ENCODE measurements around the gene OR8D1.

Gene OR8D1

GRCh38 chr11:124313849-124314248, at the start of gene OR8D1:
Gene OR8D1, minus strand, starts transcription at chr11:124313949. Its CDS starts 3,183 bp downstream, at chr11:124310766.
- DNase-seq, result no peak

DNA sequence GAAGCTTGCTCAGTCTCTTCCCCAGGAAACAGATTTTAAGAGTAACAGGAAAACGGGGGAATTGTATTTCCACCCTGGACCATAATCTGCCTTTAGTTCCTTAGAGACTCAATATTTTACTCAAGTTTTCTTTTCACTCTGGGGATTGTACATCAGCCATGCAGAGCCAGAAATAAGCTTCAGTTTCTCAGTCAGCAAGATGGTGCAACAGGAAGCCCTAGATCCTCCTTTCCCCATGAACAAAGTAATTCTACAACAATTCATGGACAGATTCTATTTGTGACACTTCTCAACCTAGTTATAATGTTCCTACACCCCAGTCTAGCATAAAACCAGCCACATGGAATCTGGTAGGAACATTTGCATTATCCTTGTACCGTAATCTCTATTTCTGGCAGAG, 45.8 kb upstream of the OR8D1 start:
- DNase-seq, result no peak

DNA sequence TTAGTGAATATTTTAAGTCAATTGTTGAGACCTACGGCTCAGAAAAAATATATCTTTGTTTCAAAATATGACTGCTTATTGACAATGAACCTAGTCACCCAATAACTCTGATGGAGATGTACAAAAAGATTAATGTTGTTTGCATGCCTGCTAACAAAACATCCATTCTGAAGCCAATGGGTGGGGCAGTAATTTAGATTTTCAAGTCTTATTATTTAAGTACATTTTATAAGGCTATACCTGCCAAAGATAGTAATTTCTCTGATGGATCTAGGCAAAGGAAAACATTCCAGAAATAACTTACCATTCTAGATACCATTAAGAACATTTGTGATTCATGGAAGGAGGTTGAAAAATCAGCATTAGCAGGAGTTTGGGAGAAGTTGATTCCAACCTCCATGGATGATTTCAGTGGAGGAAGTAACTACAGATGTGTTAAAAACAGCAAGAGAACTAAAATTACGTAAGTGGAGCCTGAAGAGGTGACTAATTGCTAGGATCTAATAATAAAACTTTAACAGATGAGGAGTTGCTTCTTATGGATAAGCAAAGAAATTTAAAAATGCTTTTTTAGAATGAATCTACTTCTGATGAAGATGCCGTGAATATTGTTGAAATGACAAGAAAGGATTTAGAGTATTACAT, 32.7 kb upstream of the OR8D1 start:
- DNase-seq, result no peak

DNA sequence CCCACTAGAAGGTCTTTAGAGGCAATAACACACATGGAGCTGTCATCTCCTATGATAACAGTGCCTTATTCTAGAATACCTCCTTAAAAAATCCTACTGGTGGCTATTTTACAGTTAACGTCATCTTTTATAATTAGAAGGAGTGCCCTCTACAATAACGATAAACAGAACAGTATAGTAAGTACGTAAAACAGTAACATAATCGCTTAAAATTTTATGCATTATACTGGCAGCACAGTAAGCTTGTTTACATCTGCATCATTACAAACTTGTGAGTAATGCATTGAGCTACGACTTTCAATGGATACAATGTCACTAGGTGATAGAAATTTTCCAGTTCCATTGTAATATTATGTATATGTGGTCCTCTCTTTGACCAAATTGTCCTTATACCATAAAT, 30.6 kb upstream of the OR8D1 start:
- DNase-seq, result no peak

- no peak for DNase-seq
These were observed 26.3 kb upstream of the OR8D1 start for GRCh38 chr11:124340142-124340447.

DNA sequence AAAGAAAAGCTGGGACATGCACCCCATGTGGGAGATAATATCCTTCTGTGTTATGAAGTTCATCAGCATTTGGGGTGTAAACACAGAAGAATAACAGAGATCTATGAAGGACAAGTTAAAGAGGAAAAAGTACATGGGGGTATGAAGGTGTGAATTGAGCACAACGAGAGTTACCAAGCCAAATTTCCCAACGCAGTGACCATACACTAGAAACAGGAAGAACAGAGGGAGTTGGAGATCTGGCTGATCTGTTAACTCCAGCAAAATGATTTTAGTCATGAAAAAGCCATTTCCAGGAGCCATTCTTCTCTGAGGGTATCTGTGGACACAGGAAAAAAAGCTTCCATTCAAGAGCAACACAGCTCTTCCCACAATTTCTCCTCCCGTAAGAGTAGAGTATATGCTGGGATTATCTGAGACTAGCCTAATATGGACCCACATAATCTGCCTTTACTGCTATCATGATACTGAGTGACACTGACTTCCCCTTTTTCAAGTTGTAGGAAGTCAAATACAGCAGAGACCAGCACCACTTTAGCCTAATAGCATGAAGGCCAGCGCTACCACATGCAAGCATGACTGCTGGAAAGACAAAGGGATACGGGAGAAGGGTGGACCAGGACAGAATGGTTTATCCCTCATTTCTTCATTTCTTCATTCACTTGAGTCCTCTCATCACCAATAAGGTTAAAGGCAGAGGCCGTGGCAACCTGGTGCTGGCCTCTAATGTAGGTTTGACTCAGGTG, 25.8 kb upstream of the OR8D1 start:
- DNase-seq, result peak; percentile 55

GRCh38 chr11:124331873-124332272, 18.1 kb upstream of the OR8D1 start:
- DNase-seq, result no peak

- peak; percentile 53 for DNase-seq
These were observed 16.2 kb upstream of the OR8D1 start for GRCh38 chr11:124329787-124330478.

DNA sequence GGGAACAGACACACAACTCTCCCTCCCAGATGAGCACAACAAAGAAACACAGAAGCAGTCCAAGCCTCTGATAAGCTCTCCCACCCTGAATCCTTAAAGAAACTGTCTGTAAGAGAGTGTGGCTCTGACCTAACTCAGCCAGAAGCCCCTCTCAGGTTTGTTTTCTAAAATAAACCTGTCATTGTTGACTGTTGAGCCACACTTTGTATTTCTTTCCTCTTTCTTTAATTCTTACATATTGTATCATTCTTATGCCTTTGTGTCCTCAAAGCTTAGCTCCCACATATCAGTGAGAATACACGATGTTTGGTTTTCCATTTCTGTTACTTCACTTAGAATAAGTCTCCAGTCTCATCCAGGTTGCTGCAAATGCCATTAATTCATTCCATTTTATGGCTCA, 14.0 kb upstream of the OR8D1 start:
- DNase-seq, result no peak

DNA sequence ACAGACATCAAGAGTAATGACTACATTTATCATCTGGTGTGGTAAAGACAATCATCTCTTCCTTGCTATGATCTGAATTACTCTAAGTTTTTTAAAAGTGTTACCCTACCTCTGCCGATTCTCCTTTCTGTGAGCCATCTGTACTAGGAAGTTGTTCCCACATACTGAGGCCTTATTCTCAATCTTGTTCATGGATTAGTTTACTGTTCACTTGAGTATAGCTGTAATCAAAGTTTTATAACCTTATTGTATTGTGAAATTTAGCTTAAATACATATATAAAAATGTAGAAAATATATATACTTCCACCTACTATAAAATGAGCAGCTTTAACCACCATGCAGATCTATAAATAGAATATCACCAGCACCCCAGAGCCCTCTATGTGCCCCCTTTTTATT, 8.6 kb upstream of the OR8D1 start:
- no peak for DNase-seq

- DNase-seq, result no peak
These were observed 6.3 kb upstream of the OR8D1 start, which contains the start of gene OR8D2 for GRCh38 chr11:124320097-124320496. Gene OR8D2, minus strand, starts transcription at chr11:124320197. Its CDS starts 0 bp downstream, at chr11:124320197.

GRCh38 chr11:124315052-124315451, 1.3 kb upstream of the OR8D1 start:
- no peak for DNase-seq

- DNase-seq, result no peak
These were observed 618 bp downstream of the OR8D1 start for GRCh38 chr11:124313131-124313530.

GRCh38 chr11:124311670-124312069, 2.1 kb downstream of the OR8D1 start:
- DNase-seq, result no peak

DNA sequence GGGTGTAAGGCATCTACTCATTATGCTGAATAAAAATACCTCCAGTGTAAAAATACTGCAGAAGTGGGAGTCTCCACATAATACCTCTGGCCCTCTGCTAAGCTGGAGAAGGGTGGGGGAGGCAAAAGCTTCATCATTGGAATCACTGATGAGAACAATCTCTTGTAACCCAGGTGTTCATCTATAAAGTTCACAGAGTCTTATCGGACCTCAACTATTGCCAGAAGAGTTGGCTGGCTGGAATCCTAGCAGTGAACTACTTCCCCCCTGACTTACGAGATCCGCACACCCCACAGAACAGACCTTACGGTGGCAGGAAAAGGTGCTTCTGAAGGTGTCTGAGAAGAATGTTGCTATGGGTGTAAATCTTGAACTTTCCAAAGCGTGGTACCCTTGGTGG, 2.5 kb downstream of the OR8D1 start:
- no peak for DNase-seq

GRCh38 chr11:124310721-124311120, 3.0 kb downstream of the OR8D1 start:
- no peak for DNase-seq

GRCh38 chr11:124307093-124307492, 6.7 kb downstream of the OR8D1 start:
- no peak for DNase-seq

- no peak for DNase-seq
These were observed 11.2 kb downstream of the OR8D1 start for GRCh38 chr11:124302347-124303125.

- DNase-seq, result no peak
These were observed 12.2 kb downstream of the OR8D1 start for GRCh38 chr11:124301548-124301947.

DNA sequence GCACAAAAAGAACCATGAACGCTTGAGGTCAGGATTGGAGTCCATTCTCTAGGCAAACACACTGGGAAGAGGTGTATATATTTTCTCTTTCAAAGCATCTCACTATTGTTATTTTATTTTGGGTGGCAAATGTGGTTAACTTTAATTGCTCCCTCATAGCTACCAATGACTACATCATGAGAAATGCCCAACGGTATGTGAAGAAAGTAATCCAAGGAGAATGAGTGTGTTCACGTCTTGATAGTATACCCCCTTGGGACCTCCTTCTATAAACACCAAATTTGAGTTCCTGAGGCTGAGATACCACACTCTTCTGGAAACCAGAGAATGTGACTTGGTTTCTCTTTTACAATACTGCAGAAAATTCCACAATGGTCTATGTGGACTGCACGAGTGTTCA, 15.8 kb downstream of the OR8D1 start:
- no peak for DNase-seq

DNA sequence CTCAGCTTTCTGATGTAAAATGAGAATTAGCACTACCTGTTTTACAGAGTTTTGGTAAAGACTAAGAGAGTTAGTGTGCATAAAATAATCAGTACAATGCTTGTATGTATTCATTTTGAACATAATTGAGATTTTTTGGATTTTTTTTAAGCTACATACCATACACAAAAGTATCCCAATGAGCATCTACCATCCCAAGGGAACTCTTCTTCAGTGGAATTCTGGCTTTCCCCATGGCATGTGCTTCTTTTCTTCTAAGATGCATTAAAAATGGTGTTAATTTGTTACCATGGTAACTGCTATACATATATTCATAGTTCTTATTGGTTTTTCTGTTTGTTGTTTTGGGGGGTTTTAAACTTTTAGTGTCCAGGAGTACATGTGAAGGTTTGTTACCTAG, 17.7 kb downstream of the OR8D1 start:
- DNase-seq, result no peak

GRCh38 chr11:124294687-124295086, 19.1 kb downstream of the OR8D1 start:
- peak; percentile 43 for DNase-seq

- DNase-seq, result no peak
These were observed 28.0 kb downstream of the OR8D1 start for GRCh38 chr11:124285610-124286344.
